Pancreas (tissue), 10 donors: ENCODE measurements around the gene TMEM129. TPM values are rescaled to one million over a fixed set of nuclear protein-coding genes. Genes with fewer than 3 reads are reported as not detected.
"Not testable (repeated sequence)": the region's sequence is repeated elsewhere in the genome, so short reads cannot be mapped to it uniquely, and the experiment has no call there.

ENCODE experiments used
- ATAC-seq, 4 donors: fragments of 200-7000 bp; cut with Tn5 transposase; one replicate each; pipeline versions ENCODE4 v1.8.0 to v1.9.1; 2020; ENCODE audit warnings: mild to moderate bottlenecking in 4 of 4, moderate library complexity in 4 of 4
- DNase-seq, 6 donors: peaks; one replicate each; pipeline ENCODE4 v3.0.0-alpha.2; 2020
- FAIRE-seq: peaks from 2 replicates; lab custom pipeline; 2012; peaks lifted over from hg19 to GRCh38; lab: Jason Lieb, UNC
- H3K27ac ChIP-seq, 4 donors: fragments of 200-600 bp; sonication (generic); 1 replicate in 3 of 4; 2 replicates in 1 of 4; pipeline versions ENCODE4 v1.5.0 to v1.8.0; 2020
- H3K27me3 ChIP-seq, 4 donors: fragments of 200-600 bp; one replicate each; pipeline ENCODE4 v1.8.0; 2021
- H3K36me3 ChIP-seq, 3 donors: fragments of 200-600 bp; sonication (generic) in 1 of 3; one replicate each; pipeline versions ENCODE4 v1.5.0 to v1.8.0; 2020 to 2021
- H3K4me1 ChIP-seq, 3 donors: fragments of 200-600 bp; one replicate each; pipeline ENCODE4 v1.8.0; 2021
- H3K4me3 ChIP-seq, 4 donors: fragments of 200-600 bp; sonication (generic) in 2 of 4; one replicate each; pipeline versions ENCODE4 v1.5.0 to v1.8.0; 2020 to 2021
- H3K9me3 ChIP-seq, 4 donors: fragments of 200-600 bp; one replicate each; pipeline ENCODE4 v1.8.0; 2021
- WGBS, 2 donors: extraction: QIAGEN DNeasy Blood & Tissue Kit; methylation state at CpG; one replicate each; pipeline ENCODE4 v1.1.7; 2013; 5-methylcytosine and 5-hydroxymethylcytosine counted together
- intact Hi-C, 3 donors: fragments of 100-400 bp; cut with DNase I; formaldehyde crosslinking; loops; one replicate each; pipeline versions ENCODE4 v1.11.1 to v1.14.2; 2022
- polyA plus RNA-seq, 2 donors: library from polyadenylated mRNA; stranded (reverse); fragments of 200-250 nt; gene quantifications; one replicate each; pipeline ENCODE4 v1.2.3, GENCODE V29; 2013
- total RNA-seq, 6 donors: library from RNA; stranded (reverse); fragmentation: NEBNext Ultra II Directional in 4 of 6; extraction: Animal tissue kit (Norgen Biotek cat#: 25700) in 4 of 6; gene quantifications; one replicate each; pipeline versions ENCODE4 v1.2.1 to v1.2.4, GENCODE V29; 2021 to 2023
- TF ChIP-seq, protein P1 (sequence below), 4 donors: fragments of 200-600 bp; sonication (generic) in 3 of 4; IDR thresholded peaks; one replicate each; pipeline versions ENCODE4 v1.5.0 to v1.8.0; 2021; ENCODE audit warnings: antibody characterized with exemption in 4 of 4
- donor health status: healthy with polysubstance abuse.
- donor health status: DM: no; HTN: no; CAD: no; lungs with moderate emphysema.
- donor health status: DM: no; HTN: no; CAD: no.
- donor health status: control.
- donor health status: control.
- donor health status: Bipolar disorder and iron deficiency.
- donor health status: DM: yes; HTN: yes; CAD: no.
- donor health status: DM: no; HTN: no; CAD: no.
- donor health status: DM: no; HTN: no; CAD: no.
- donor health status: DM: yes; HTN: yes; CAD: no.

The TMEM129 gene
- total and polyA plus RNA-seq, 8 donors: 17.2 to 32.7 (median 20.0) TPM

- H3K36me3 ChIP-seq: no peaks in the 10 kb centered on the region
- H3K27ac ChIP-seq: no peak overlapping the region
- H3K4me1 ChIP-seq: no peaks in the 10 kb centered on the region
- H3K4me3 ChIP-seq: no peak overlapping the region
- TF ChIP-seq, protein P1, sequence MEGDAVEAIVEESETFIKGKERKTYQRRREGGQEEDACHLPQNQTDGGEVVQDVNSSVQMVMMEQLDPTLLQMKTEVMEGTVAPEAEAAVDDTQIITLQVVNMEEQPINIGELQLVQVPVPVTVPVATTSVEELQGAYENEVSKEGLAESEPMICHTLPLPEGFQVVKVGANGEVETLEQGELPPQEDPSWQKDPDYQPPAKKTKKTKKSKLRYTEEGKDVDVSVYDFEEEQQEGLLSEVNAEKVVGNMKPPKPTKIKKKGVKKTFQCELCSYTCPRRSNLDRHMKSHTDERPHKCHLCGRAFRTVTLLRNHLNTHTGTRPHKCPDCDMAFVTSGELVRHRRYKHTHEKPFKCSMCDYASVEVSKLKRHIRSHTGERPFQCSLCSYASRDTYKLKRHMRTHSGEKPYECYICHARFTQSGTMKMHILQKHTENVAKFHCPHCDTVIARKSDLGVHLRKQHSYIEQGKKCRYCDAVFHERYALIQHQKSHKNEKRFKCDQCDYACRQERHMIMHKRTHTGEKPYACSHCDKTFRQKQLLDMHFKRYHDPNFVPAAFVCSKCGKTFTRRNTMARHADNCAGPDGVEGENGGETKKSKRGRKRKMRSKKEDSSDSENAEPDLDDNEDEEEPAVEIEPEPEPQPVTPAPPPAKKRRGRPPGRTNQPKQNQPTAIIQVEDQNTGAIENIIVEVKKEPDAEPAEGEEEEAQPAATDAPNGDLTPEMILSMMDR (IDR thresholded peaks at IDR 0.05): no peak
- FAIRE-seq: no peak
- no peak for ATAC-seq
- 77 to 82% methylated on average over 19 of the region's 19 CpGs for WGBS, 2 donors
- no peaks in the 10 kb centered on the region for H3K9me3 ChIP-seq
- intact Hi-C loops: no loop called here
- peak in 1 of 6 donors; percentile 39 for DNase-seq
- H3K27me3 ChIP-seq: no peaks in the 10 kb centered on the region
These were observed 45.9 kb downstream of the TMEM129 start for GRCh38 chr4:1675136-1675801.

DNA sequence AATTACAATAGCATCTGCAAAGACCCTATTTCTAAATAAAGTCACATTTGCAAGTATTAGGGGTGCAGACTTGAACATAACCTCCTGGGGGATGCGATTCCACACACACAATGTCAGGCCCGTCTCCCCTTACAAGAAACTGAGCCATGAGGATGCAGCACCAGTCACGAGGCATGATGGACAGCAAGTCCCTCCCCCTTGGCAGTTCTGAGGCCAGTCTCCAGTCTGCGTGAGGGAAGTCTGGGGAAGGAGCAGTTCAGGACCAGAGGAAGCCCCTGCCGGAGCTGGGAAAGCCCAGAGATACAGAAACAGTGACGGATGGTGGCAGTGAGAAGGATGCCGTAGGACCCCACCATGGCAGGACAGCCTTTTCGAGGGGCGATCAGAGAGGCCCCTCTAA is 46.4 kb downstream of the TMEM129 start:
- ATAC-seq (no peak), FAIRE-seq (no peak), DNase-seq (peak in 1 of 6 donors; percentile 15)
- Histone ChIP-seq H3K27ac (no peak overlapping the region), H3K4me3 (no peak overlapping the region), H3K4me1 (no peaks in the 10 kb centered on the region), H3K36me3 (no peaks in the 10 kb centered on the region), H3K9me3 (no peaks in the 10 kb centered on the region), H3K27me3 (no peaks in the 10 kb centered on the region)
- 69 to 70% methylated on average over 9 of the region's 9 CpGs for WGBS, 2 donors
- intact Hi-C loops: no loop called here
- TF ChIP-seq, protein P1 (IDR thresholded peaks at IDR 0.05): no peak

DNA sequence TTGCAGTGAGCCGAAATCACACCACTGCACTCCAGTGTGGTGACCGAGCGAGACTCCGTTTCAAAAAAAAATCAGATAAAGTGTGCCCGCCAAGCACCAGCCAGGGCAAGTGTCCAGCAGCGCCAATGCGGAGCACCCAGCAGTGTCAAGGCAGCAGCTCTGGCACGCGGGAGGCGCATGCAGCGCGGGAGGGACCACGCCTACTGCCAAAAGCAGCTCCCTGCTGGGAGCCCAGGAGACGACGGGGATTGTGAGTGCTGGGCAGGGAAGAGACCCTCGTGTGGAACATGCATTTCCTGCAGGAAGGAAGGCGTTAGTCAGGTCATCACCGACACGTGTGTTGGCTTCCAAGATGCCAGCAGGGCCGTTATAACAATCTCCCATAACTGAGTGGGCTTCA is 47.5 kb downstream of the TMEM129 start:
- TF ChIP-seq, protein P1 (IDR thresholded peaks at IDR 0.05): no peak
- no peak for FAIRE-seq
- intact Hi-C loops: no loop called here
- no peak for DNase-seq
- H3K27ac ChIP-seq: no peak overlapping the region
- no peaks in the 10 kb centered on the region for H3K9me3 ChIP-seq
- no peaks in the 10 kb centered on the region for H3K36me3 ChIP-seq
- H3K27me3 ChIP-seq: no peaks in the 10 kb centered on the region
- ATAC-seq: no peak
- no peak overlapping the region for H3K4me3 ChIP-seq
- H3K4me1 ChIP-seq: no peaks in the 10 kb centered on the region
- 90 to 92% methylated on average over 20 of the region's 20 CpGs for WGBS, 2 donors

DNA sequence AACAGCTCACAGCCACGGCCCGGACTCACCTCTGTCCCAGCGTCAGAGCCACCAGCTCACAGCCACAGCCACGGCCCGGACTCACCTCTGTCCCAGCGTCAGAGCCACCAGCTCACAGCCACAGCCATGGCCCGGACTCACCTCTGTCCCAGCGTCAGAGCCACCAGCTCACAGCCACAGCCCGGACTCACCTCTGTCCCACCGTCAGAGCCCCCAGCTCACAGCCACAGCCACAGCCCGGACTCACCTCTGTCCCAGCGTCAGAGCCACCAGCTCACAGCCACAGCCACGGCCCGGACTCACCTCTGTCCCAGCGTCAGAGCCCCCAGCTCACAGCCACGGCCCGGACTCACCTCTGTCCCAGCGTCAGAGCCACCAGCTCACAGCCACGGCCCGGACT is 50.1 kb downstream of the TMEM129 start:
- ATAC-seq, H3K4me1 ChIP-seq, H3K27ac ChIP-seq, H3K27me3 ChIP-seq, H3K36me3 ChIP-seq, FAIRE-seq, DNase-seq, H3K9me3 ChIP-seq, H3K4me3 ChIP-seq, intact Hi-C loops: not testable (repeated sequence)
- WGBS, 2 donors: 89 to 91% methylated on average over 20 of the region's 20 CpGs

DNA sequence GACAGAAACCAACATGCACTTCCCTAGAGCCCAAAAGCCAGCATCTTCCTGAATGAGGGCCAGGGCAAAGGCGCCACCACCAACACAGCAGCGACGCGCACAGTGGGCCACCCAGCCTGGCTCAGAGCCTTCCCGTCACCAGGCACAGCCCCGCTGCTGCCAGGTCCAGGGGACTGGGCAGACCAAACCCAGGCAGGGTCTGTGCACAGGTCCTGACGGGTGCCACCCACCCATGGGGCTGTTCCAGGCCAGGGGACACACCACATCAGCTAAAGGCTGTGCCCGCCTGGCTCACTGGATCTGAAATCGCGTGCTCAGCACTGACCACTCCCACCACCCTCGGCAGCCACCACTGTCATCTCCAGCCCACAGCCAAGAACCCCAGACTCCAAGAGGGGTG is 50.8 kb downstream of the TMEM129 start:
- FAIRE-seq: no peak
- no peaks in the 10 kb centered on the region for H3K9me3 ChIP-seq
- DNase-seq: peak in 1 of 6 donors; percentile 54
- no peak overlapping the region for H3K4me3 ChIP-seq
- no peak overlapping the region for H3K27ac ChIP-seq
- no peaks in the 10 kb centered on the region for H3K36me3 ChIP-seq
- ATAC-seq: no peak
- H3K27me3 ChIP-seq: no peaks in the 10 kb centered on the region
- H3K4me1 ChIP-seq: no peaks in the 10 kb centered on the region
- TF ChIP-seq, protein P1 (IDR thresholded peaks at IDR 0.05): no peak
- intact Hi-C loops: no loop called here
- 92 to 93% methylated on average over 11 of the region's 11 CpGs for WGBS, 2 donors
